Activated gamma-delta T cell treated with anti-CD3 and anti-CD28 coated beads, Interleukin-2, amount 50 U/mL, for 16 hours (primary cell): ENCODE results near the gene PHOSPHO2.

Source experiments
- DNase-seq: peaks from one replicate; pipeline ENCODE4 v3.0.0-alpha.2; 2020; ENCODE audit warnings: low read depth

The PHOSPHO2 gene, protein sequence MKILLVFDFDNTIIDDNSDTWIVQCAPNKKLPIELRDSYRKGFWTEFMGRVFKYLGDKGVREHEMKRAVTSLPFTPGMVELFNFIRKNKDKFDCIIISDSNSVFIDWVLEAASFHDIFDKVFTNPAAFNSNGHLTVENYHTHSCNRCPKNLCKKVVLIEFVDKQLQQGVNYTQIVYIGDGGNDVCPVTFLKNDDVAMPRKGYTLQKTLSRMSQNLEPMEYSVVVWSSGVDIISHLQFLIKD

DNA sequence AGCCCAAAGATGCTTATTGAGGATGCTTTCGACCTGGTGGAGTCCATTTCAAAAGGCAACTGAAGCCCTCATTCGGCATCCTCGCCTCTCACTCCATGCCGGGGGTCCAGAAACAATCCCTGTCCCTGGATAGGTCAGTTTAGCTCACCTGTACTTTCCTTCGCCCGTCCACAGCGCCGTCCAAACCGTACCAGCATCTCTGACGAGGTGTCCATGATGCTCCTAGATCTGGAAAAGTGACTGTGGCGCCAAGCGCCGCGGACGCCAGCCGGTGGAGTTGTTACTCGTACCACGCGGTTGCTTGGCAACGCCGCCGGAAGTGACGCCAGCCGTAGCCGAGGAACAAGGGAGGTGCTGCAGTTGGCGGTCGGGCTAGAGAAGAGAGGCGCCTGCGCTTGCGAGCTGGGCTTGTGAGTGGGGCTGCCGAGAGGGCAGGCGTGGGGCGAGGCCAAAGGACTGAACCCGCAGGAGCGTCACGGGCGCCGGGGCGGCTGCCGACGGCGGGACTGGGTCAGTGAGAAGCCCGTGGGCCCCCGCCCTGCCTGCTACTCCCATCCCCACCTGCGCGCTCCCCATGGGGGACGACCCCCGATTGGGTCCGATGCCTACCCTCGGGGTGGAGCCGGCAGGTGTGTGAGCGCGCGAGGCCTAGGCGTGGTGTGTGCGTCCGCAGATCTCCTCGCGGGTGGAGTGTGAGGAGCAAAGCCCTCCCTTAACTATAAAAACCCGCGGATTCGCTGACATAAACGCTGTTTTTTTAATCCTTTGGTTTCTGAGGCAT, at the start of gene PHOSPHO2, which contains the start of gene CFAP210:
Gene PHOSPHO2 (plus strand): TSS at position 357 of the 781 bp plus-strand sequence. CDS start 6,503 bp downstream, outside the sequence.
Gene CFAP210 (minus strand): TSS at position 293 of the 781 bp plus-strand sequence. CDS start 78 bp downstream, at position 215.
- peak; percentile 98 for DNase-seq

DNA sequence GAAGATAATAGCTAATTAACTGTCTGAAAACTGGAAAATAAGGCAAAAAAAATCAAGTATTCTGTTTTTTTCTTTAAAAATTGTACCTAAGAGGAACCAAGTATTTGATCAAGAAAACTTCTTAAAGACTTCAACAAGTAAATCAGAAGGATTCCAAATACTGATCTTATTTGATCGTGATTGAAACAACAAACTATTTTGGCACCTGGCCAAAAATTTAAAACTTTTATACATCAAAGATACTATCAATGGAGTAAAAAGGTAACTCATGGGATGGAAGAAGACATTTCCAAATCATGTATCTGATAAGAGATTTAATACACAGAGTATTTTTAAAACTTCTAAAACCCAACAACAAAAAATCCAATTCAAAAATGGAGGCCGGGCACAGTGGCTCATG, 46.8 kb upstream of the PHOSPHO2 start:
- no peak for DNase-seq

DNA sequence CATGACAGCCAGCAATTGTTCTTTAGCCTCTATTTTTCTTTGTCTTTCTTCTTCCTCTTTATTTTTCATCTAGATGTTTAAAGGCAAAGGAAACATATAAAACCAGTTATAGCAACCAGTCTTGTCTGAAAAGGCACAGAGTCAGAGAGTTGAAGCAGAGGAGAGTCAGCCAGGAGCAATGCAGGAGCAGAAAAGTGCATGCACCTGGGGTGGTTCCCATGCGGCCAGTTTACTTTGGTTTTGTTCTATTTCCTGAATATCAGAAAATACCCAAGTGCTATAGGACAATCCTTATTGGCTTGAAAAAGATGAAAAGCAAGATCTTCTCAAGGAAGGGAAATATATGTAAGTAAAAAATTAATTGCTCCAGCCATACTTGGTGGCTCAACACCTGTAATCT, 45.0 kb upstream of the PHOSPHO2 start:
- DNase-seq, result no peak

- no peak for DNase-seq
Observed at GRCh38 chr2:169653636-169654035, 40.6 kb upstream of the PHOSPHO2 start.

DNA sequence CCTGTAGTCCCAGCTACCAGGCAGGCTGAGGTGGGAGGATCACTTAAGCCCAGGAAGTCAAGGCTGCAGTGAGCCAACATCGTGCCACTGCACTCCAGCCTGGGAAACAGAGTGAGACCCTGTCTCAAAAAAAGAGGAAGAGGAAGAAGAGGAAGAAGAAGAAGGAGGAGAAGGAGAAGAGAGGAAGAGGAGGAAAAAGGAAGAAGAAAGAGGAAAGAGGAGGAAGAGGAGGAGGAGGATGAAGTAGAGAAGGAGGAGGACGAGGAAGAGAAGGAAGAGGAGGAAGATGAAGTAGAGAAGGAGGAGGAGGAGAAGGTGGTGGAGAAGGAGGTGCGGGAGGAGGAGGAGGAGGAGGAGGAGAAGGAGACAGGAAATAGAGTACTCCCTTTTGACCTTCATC, 38.1 kb upstream of the PHOSPHO2 start:
- DNase-seq, result no peak

- no peak for DNase-seq
Observed at GRCh38 chr2:169658877-169659276, 35.4 kb upstream of the PHOSPHO2 start.

- DNase-seq, result no peak
Observed at GRCh38 chr2:169659320-169659719, 34.9 kb upstream of the PHOSPHO2 start.

- no peak for DNase-seq
Observed at GRCh38 chr2:169661265-169661664, 33.0 kb upstream of the PHOSPHO2 start.

DNA sequence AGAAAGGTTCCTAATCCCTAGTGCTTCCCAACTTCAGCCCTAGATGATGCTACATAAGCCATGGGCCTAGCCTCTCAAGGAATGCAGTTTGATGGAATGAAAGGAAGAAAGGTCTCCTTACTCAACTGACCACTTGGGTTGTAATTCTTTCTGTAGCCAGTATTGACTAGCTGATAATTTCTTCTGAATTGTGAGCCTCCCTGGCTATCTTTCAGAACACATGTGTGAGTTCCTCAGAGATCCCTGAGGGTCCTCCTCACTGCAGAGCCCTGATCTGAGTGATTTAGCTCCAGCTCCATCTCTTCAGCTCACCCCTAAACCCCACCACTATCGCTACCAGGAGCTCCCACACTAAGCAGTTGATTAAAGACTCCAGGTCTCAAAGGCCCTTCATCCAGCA, 31.5 kb upstream of the PHOSPHO2 start:
- no peak for DNase-seq

DNA sequence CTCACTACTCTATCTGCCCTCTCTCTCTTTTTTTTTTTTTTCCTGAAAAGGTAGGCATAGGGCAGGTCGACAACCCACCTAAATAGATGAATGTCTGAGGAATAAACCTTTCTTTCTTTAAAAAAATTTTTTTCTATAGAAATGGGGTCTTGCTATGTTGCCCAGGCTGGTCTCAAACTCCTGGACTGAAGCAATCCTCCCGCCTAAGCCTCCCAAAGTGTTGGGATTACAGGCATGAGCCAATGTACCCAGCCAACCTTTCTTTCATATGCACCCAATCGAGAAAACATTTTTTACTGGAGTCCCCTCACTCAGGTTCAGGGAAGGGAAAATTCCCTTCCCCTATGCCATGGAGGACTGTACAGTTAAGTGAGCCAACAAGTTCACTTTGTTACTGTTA, 31.0 kb upstream of the PHOSPHO2 start:
- no peak for DNase-seq

GRCh38 chr2:169664600-169664977, 29.7 kb upstream of the PHOSPHO2 start:
- no peak for DNase-seq

DNA sequence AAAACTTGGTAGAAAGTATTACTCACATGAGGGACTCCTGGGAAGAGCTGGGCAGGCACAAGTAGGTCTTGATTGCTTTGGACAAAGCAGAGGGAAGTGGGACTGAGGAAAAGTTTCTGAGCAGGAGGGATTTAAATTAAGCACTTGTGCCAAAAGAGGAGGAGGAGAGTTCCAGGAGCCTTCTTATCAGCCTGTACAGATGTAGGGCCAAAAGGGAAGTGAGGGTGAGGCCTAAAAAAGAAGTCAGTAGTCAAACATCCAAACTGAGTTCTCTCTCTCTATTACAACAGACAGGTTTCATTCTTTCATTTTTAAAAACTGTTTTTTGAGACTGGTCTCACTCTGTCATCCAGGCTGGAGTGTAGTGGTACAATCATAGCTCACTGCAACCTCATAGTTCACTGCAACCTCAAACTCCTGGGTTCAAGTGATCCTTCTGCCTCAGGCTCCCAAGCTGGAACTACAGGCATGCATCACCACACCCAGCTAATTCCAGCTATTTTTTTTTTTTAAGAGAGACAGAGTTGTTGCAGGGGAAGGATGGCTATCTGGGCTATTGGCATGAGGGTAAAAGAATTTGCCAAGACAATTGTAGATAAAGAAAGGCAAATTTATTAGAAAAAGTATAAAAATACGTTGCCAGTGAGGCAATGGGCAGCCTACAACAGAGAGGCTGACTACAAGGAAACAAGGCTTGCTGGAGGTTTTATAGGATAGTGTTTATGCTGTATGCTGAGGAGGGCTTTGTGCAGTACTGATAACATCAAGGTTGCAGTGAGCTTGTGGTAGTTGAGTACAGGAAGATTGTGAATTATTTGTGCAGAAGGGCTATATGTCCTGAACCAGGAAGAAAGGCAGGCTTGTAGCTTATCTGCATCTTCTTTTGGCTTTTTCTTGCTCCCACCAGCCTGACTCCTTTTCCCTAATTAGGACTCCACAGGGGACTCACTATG, 29.0 kb upstream of the PHOSPHO2 start:
- DNase-seq, result no peak

GRCh38 chr2:169667583-169667982, 26.7 kb upstream of the PHOSPHO2 start:
- no peak for DNase-seq

DNA sequence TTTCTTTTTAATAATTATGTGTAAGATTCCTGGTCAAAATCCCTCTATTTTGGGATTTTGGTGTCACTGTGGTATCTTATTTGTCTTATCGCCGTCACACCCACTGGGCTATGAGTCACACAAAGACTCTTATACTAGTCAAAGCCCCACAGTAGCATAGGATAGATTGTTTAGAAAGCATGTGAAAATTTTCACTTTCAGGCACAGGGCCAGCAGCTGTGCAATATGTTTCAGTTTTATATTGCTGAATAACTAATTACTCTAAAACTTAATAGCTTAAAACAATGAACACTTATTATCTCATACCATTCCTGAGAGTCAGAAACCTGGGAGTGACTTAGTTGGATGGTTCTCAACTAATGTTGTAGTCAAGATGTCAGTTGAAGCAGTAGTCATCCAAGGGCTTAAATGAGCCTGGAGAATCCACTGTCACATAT, 24.0 kb upstream of the PHOSPHO2 start:
- DNase-seq, result no peak

- no peak for DNase-seq
Observed at GRCh38 chr2:169670937-169671336, 23.3 kb upstream of the PHOSPHO2 start.

GRCh38 chr2:169672406-169672805, 21.9 kb upstream of the PHOSPHO2 start:
- DNase-seq, result no peak

DNA sequence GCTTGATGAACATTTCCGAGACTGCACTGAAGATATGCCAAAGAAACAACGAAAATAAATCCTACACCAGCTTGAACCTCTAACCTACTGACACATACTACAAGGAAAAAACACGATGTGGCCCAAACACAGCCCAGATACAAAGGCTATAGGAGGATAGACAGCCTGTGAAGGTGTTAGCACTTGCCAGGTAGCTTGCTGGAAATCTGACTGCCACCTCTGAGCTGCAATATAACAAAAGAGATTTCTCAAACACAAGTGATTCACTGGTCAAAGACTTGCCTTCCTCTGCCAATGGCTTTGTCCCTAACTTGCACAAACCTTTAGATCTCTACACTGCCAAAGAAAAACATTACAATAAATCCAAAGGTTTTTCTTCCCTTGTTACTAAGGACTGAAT, 21.2 kb upstream of the PHOSPHO2 start:
- no peak for DNase-seq

- no peak for DNase-seq
Observed at GRCh38 chr2:169673921-169674320, 20.3 kb upstream of the PHOSPHO2 start.

DNA sequence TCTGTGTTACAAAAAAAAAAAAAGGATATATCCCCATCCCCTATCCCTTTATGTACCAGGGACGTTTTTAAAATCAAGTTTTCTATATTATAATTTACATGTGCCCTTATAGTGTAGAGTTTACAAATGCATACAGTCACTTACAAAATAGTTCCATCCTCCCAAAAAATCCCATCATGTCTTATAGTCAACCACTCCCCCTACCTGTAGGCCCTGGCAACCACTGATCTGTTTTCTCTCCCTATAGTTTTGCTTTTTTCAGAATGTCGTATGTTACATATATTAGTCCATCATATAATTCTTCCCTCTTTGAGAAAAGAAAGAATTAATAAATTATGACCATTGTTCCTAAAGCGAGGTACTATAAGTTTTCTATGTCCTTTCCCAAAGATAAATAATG, 17.9 kb upstream of the PHOSPHO2 start:
- no peak for DNase-seq

DNA sequence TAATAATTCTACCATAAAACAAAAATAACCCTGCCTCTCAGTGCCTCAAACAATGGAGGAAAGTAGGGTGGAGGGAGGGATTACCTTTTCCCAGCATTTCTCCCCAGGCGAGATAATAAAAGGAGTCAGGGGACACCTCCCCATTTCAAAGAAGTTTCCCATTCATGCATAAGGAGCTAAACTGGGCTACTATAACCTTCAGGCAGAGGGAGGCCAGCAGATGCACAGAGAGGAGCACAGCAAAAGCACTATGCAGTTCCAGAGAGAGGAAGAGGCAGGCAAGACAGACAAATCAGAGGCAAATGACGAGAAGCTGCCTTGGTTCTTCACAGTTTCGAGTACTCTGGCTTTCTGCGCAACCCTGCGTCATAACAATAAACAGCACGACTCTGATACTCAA, 17.4 kb upstream of the PHOSPHO2 start:
- no peak for DNase-seq

DNA sequence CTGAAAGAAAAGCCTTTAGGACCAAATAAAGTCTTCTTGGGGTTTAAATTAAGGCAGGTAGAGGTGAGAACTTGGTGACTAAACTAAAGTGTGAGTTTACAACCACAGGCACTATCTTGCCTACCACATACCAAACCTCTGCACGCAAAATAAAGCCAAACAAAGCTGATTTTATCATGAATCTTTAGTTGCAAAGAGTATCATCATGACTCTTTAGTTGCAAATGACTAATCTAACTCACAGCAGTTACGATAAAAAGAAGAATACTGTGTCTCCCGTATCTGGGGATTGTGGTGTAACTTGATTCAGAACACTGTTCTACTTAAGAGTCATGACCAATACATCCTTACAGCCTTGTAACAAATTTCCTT, 11.2 kb upstream of the PHOSPHO2 start:
- no peak for DNase-seq

DNA sequence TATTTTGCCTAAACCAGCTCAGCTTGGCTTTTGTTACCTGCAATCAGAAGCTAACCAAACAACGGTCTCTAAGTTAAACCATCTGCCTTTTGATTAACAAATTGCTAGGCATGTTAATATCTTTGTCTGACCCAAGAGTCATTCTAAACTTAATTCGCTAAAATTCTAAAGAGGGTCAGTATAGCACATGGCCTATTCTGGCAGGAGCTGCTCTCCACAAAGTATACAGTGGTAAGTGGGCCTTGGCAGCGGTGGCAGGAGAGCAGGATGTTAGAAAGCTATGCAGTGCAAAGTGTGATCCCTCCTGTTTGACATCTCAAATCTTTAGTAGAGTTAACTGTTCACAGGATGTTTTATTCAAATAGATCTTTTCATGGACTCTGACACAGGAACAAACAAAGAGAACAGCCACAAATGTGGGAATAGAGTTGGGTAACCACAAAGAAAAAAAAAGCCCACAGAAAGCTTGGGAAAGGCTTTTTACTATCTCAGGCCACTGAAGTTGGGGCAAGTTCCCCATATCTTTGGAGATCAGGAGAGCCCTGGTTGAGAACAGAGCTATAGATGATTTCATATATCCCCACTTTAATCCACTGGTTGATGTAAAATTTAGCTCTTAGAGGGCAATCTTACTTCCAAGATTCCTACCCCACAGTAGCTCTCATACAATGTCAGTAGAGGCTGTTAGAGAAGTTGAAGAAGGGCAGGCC, 10.7 kb upstream of the PHOSPHO2 start:
- no peak for DNase-seq
